Measurements from ENCODE around the gene ZNF185. TPM values are rescaled to one million over a fixed set of nuclear protein-coding genes. Genes with fewer than 3 reads are reported as not detected.

Gene ZNF185
- total RNA-seq, 1 experiment from 2014 or later, result 11.3 TPM

DNA sequence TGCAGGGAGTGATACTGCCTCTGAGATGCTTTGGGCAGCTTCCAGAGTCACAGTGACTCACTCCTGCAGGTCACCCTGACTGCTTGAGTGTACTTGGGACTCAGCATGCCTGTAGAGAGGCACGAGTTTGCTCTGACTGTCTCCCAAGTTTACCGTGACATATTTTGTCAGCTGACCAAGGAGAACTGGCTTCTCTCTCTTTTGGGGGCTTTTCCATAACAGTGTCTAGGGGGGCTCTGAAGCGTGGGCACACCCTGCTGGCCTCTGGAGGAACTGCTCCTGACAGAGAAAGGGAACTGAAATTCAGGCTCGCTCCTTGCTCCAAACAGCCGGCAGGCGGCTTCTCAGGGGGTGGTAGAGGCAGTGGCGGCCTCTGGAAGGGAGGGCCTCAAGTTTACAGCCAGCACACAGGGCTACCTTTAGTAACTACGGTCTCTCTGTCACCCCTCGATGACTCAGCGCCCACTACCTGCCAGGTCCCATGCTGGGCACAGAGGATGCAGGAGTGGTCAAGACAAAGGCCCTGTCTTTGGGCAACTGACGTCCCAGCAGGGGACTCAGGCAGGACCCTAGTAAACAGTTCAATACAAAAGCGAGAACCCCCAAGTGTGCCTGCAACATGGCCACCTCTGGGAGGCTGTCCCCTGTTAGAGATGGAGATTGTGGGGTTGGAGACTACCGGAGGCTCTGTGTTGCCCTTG is 17.8 kb downstream of the ZNF185 start:
- Histone ChIP-seq H3K9ac (ENCODE audit: extremely low read depth, insufficient read length, low read length) (no peak overlapping the region), H3K23me2 (ENCODE audit: insufficient read length, low read depth, low read length, poor library complexity, severe bottlenecking) (no peaks in the 10 kb centered on the region), H3K4me1 (ENCODE audit: insufficient read depth, low read length) (no peaks in the 10 kb centered on the region), H3K79me1 (ENCODE audit: insufficient read depth, low read depth, low read length, poor library complexity, severe bottlenecking) (no peaks in the 10 kb centered on the region), H3K79me2 (ENCODE audit: insufficient read depth, low read length) (no peaks in the 10 kb centered on the region), H2AFZ (ENCODE audit: low read length) (no peak overlapping the region), H4K5ac (ENCODE audit: insufficient read length, low read depth, low read length) (no peak overlapping the region), H3K14ac (ENCODE audit: insufficient read depth, low read length) (no peak overlapping the region), H3K27ac (ENCODE audit: insufficient read length, low read depth, low read length) (no peak overlapping the region), H2AK5ac (ENCODE audit: insufficient read length, low read length) (no peak overlapping the region), H4K20me1 (ENCODE audit: control insufficient read depth, insufficient read depth, insufficient read length) (no peaks in the 10 kb centered on the region), H2BK5ac (ENCODE audit: insufficient read length, low read length) (no peak overlapping the region), H3K23ac (ENCODE audit: insufficient read length, low read depth, low read length) (no peak overlapping the region), H3K4me2 (ENCODE audit: insufficient read depth, insufficient read length, low read length) (no peak overlapping the region), H2BK15ac (ENCODE audit: low read depth, low read length) (no peak overlapping the region), H3K4ac (ENCODE audit: low read depth, low read length) (no peak overlapping the region), H2BK20ac (ENCODE audit: low read depth, low read length, poor library complexity, severe bottlenecking) (no peak overlapping the region), H3K18ac (ENCODE audit: insufficient read length, low read depth, low read length) (no peak overlapping the region), H2BK120ac (ENCODE audit: low read depth, low read length, poor library complexity, severe bottlenecking) (no peak overlapping the region), H3K9me3 (ENCODE audit: control insufficient read depth, low read depth, low read length) (peaks cover 32% of the 10 kb centered on the region), H4K8ac (replicated peaks; ENCODE audit: insufficient read length, low read depth, low read length) (no peak overlapping the region), H3K27me3 (ENCODE audit: insufficient read depth, low read length) (no peaks in the 10 kb centered on the region), H2BK12ac (ENCODE audit: insufficient read length, low read depth, low read length) (no peak overlapping the region), H3T11ph (ENCODE audit: low read length) (no peak overlapping the region), H4K91ac (ENCODE audit: insufficient read length, low read depth, low read length) (no peak overlapping the region), H3K56ac (ENCODE audit: insufficient read length, low read depth, low read length) (no peak overlapping the region)
- Mint-ChIP-seq H3K27me3 (ENCODE audit: low read depth) (no peaks in the 10 kb centered on the region), H3K36me3 (ENCODE audit: insufficient read depth in 1 of 3, low read depth in 3 of 3) (peaks cover 0 to 6% (median 3%) of the 10 kb centered on the region in 3 experiments; a peak in 4 of 7 replicates), H3K4me1 (peaks cover 6 to 16% of the 10 kb centered on the region in 2 experiments; a peak in 3 of 4 replicates), H3K9me3 (peaks cover 65 to 80% of the 10 kb centered on the region in 2 experiments), H3K27ac (no peak overlapping the region), H3K4me3 (no peak overlapping the region)
- WGBS (ENCODE audit: extremely low coverage, insufficient read length, low lambda C conversion rate), result no CpG with 5 or more reads among the region's 13 CpGs
- peak; percentile 62 for DNase-seq
- TF ChIP-seq, protein P1, sequence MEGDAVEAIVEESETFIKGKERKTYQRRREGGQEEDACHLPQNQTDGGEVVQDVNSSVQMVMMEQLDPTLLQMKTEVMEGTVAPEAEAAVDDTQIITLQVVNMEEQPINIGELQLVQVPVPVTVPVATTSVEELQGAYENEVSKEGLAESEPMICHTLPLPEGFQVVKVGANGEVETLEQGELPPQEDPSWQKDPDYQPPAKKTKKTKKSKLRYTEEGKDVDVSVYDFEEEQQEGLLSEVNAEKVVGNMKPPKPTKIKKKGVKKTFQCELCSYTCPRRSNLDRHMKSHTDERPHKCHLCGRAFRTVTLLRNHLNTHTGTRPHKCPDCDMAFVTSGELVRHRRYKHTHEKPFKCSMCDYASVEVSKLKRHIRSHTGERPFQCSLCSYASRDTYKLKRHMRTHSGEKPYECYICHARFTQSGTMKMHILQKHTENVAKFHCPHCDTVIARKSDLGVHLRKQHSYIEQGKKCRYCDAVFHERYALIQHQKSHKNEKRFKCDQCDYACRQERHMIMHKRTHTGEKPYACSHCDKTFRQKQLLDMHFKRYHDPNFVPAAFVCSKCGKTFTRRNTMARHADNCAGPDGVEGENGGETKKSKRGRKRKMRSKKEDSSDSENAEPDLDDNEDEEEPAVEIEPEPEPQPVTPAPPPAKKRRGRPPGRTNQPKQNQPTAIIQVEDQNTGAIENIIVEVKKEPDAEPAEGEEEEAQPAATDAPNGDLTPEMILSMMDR (conservative IDR thresholded peaks at IDR 0.05), result peak; percentile 72

Measured in H9 (cell line).